Measurements from ENCODE around the gene STAB1.

Gene STAB1

GRCh38 chr3:52458031-52458760 is 36.9 kb upstream of the STAB1 start:
- no peak for DNase-seq (ENCODE audit: low read depth)

GRCh38 chr3:52458770-52459545 is 36.2 kb upstream of the STAB1 start:
- no peak for DNase-seq (ENCODE audit: low read depth)

GRCh38 chr3:52461874-52462273 is 33.3 kb upstream of the STAB1 start:
- no peak for DNase-seq (ENCODE audit: low read depth)

- DNase-seq (ENCODE audit: low read depth) = no peak
These were observed 31.7 kb upstream of the STAB1 start for GRCh38 chr3:52463416-52463815.

GRCh38 chr3:52468336-52468735 is 26.8 kb upstream of the STAB1 start:
- DNase-seq (ENCODE audit: low read depth) = no peak

GRCh38 chr3:52469001-52469400 is 26.1 kb upstream of the STAB1 start:
- DNase-seq (ENCODE audit: low read depth) = no peak

GRCh38 chr3:52470920-52471319 is 24.2 kb upstream of the STAB1 start:
- no peak for DNase-seq (ENCODE audit: low read depth)

GRCh38 chr3:52471371-52472238 is 23.5 kb upstream of the STAB1 start:
- no peak for DNase-seq (ENCODE audit: low read depth)

- DNase-seq (ENCODE audit: low read depth) = no peak
These were observed 22.7 kb upstream of the STAB1 start for GRCh38 chr3:52472239-52473000.

- no peak for DNase-seq (ENCODE audit: low read depth)
These were observed 22.1 kb upstream of the STAB1 start for GRCh38 chr3:52473026-52473425.

GRCh38 chr3:52477076-52477795 is 17.9 kb upstream of the STAB1 start:
- no peak for DNase-seq (ENCODE audit: low read depth)

GRCh38 chr3:52477796-52478095 is 17.4 kb upstream of the STAB1 start:
- DNase-seq (ENCODE audit: low read depth) = no peak

- no peak for DNase-seq (ENCODE audit: low read depth)
These were observed 15.9 kb upstream of the STAB1 start for GRCh38 chr3:52479037-52479876.

GRCh38 chr3:52479877-52480575 is 15.1 kb upstream of the STAB1 start:
- DNase-seq (ENCODE audit: low read depth) = no peak

GRCh38 chr3:52480768-52481715 is 14.1 kb upstream of the STAB1 start:
- DNase-seq (ENCODE audit: low read depth) = no peak

- DNase-seq (ENCODE audit: low read depth) = no peak
These were observed 13.2 kb upstream of the STAB1 start for GRCh38 chr3:52481819-52482521.

GRCh38 chr3:52483081-52483480 is 12.1 kb upstream of the STAB1 start:
- no peak for DNase-seq (ENCODE audit: low read depth)

Data from T-helper 22 cell (primary cell).